Endothelial cell of umbilical vein (primary cell): ENCODE measurements around the gene GRK5. TPM values are rescaled to one million over a fixed set of nuclear protein-coding genes. Genes with fewer than 3 reads are reported as not detected.

Source experiments
- BruUV-seq: library from RNA; stranded (reverse); fragments of 400-500 nt; replicated peaks from 2 replicates; lab custom pipeline; 2021; lab: Mats Ljungman, UMichigan
- CTCF ChIA-PET: fragments of 300-600, 350-600 bp; sonication (Branson Sonifier 250); formaldehyde crosslinking; loops from one replicate; lab custom pipeline; 2021; ENCODE audit warnings: antibody characterized with exemption, inconsistent platforms; lab: Charles Lee
- POLR2A ChIA-PET: fragments of 300-600, 350-600 bp; sonication (Branson Sonifier 250); formaldehyde crosslinking; loops from one replicate; lab custom pipeline; 2021; ENCODE audit warnings: antibody characterized with exemption, inconsistent platforms; lab: Charles Lee
- DNase-seq: peaks from one replicate; pipeline ENCODE4 v3.0.0-alpha.2; 2011; ENCODE audit warnings: low read depth, low spot score
- FAIRE-seq: peaks from 2 replicates; lab custom pipeline; 2011; peaks lifted over from hg19 to GRCh38; lab: Jason Lieb, UNC
- H2AFZ ChIP-seq: 2 replicates; pipeline ENCODE4 v1.6.0; 2012; ENCODE audit warnings: low read depth, low read length, control low read depth, inconsistent platforms
- H3K27ac ChIP-seq: 2 replicates; pipeline ENCODE4 v1.5.1; 2011; ENCODE audit warnings: low read depth, mild to moderate bottlenecking, control low read depth, low read length, moderate library complexity; ENCODE audit not compliant: insufficient read depth
- H3K27me3 ChIP-seq, 2 experiments: 2 replicates each; pipeline versions ENCODE4 v1.6.0 to v1.6.1; 2011; ENCODE audit warnings: low read length in 2 of 2, mixed read lengths in 1 of 2; ENCODE audit not compliant: control insufficient read depth in 2 of 2, insufficient read depth in 2 of 2
- H3K36me3 ChIP-seq, 2 experiments: 2 replicates in 1 of 2; 3 replicates in 1 of 2; pipeline ENCODE4 v1.5.1; 2011; ENCODE audit warnings: low read length in 2 of 2, mild to moderate bottlenecking in 1 of 2, moderate library complexity in 1 of 2; ENCODE audit not compliant: control insufficient read depth in 2 of 2, insufficient read depth in 2 of 2; ENCODE audit errors: extremely low read depth in 1 of 2
- H3K4me1 ChIP-seq: 3 replicates; pipeline ENCODE4 v1.5.1; 2011; ENCODE audit warnings: mild to moderate bottlenecking, low read length; ENCODE audit not compliant: control insufficient read depth, insufficient read depth; ENCODE audit errors: extremely low read depth
- H3K4me2 ChIP-seq: 2 replicates; pipeline ENCODE4 v1.6.1; 2011; ENCODE audit warnings: low read length, control low read depth, mixed read lengths; ENCODE audit not compliant: insufficient read depth
- H3K4me3 ChIP-seq, 3 experiments: fragments of 200-600 bp in 1 of 3; sonication (generic), shearing (Covaris generic) in 1 of 3; replicated peaks in 1 of 3; 2 replicates each; pipeline ENCODE4 v1.5.1; 2011 to 2016; ENCODE audit warnings: control low read depth in 3 of 3, low read length in 3 of 3, mild to moderate bottlenecking in 2 of 3, inconsistent platforms in 1 of 3, low read depth in 1 of 3, moderate library complexity in 1 of 3; ENCODE audit not compliant: insufficient read depth in 1 of 3
- H3K79me2 ChIP-seq: 2 replicates; pipeline ENCODE4 v1.6.0; 2012; ENCODE audit warnings: low read length, inconsistent platforms; ENCODE audit not compliant: control insufficient read depth, insufficient read depth
- H3K9ac ChIP-seq: replicated peaks from 2 replicates; pipeline ENCODE3; 2011; ENCODE audit warnings: low read length, control low read depth; ENCODE audit not compliant: insufficient read depth; ENCODE audit errors: extremely low read depth
- H3K9me1 ChIP-seq: replicated peaks from 3 replicates; pipeline ENCODE4 v1.6.0; 2011; ENCODE audit warnings: mild to moderate bottlenecking, low read length; ENCODE audit not compliant: control insufficient read depth, insufficient read depth; ENCODE audit errors: extremely low read depth
- H3K9me3 ChIP-seq: replicated peaks from 2 replicates; pipeline ENCODE4 v1.5.1; 2012; ENCODE audit warnings: low read length, inconsistent platforms; ENCODE audit not compliant: control insufficient read depth, insufficient read depth
- H4K20me1 ChIP-seq: replicated peaks from 2 replicates; pipeline ENCODE3; 2011; ENCODE audit warnings: mild to moderate bottlenecking, low read length; ENCODE audit not compliant: control insufficient read depth, insufficient read depth; ENCODE audit errors: extremely low read depth
- EZH2 ChIP-seq: IDR thresholded peaks from 2 replicates; pipeline ENCODE4 v1.6.1; 2012; ENCODE audit warnings: borderline replicate concordance, low read depth, mild to moderate bottlenecking, moderate library complexity, low read length, inconsistent platforms; ENCODE audit not compliant: severe bottlenecking
- FOS ChIP-seq: IDR thresholded peaks from 2 replicates; pipeline ENCODE4 v1.6.1; 2011; ENCODE audit warnings: mild to moderate bottlenecking, low read length, moderate library complexity, borderline replicate concordance; ENCODE audit not compliant: insufficient read depth
- GATA2 ChIP-seq: IDR thresholded peaks from 2 replicates; pipeline ENCODE4 v1.7.0; 2011; ENCODE audit warnings: low read depth, mild to moderate bottlenecking, moderate library complexity, mixed read lengths, low read length; ENCODE audit not compliant: insufficient read length, insufficient read depth
- JUN ChIP-seq: IDR thresholded peaks from 2 replicates; pipeline ENCODE4 v1.6.1; 2011; ENCODE audit warnings: borderline replicate concordance, low read depth; ENCODE audit not compliant: insufficient read length, insufficient read depth
- MYC ChIP-seq: IDR thresholded peaks from one replicate; pipeline ENCODE4 v1.6.1; 2011; ENCODE audit warnings: mild to moderate bottlenecking, low read depth, low read length
- POLR2A ChIP-seq: IDR thresholded peaks from 2 replicates; pipeline ENCODE4 v1.6.1; 2012; ENCODE audit warnings: low read depth, mild to moderate bottlenecking, control low read depth, low read length
- POLR2AphosphoS5 ChIP-seq: IDR thresholded peaks from 2 replicates; pipeline ENCODE4 v1.6.1; 2012; ENCODE audit warnings: low read depth, mild to moderate bottlenecking, control low read depth, low read length, moderate library complexity; ENCODE audit not compliant: insufficient read depth
- dilution Hi-C: fragments of 300-500 bp; cut with MboI; formaldehyde crosslinking; loops from one replicate; pipeline ENCODE4 v1.15.0; 2019; ENCODE audit warnings: low sequenced_read_pairs; ENCODE audit not compliant: extremely low pct_ligation_motif_present
- intact Hi-C: fragments of 100-400 bp; cut with micrococcal nuclease; formaldehyde crosslinking; loops from one replicate; pipeline ENCODE4 v1.10.0; 2022
- polyA plus RNA-seq, 4 experiments: library from polyadenylated mRNA; depleted of rRNA in 3 of 4; stranded (reverse) in 3 of 4; unstranded in 1 of 4; fragments of >200 nt; gene quantifications; 2 replicates each; pipeline versions ENCODE4 v1.2.1 to v1.2.3, GENCODE V29; 2011 to 2012; ENCODE audit warnings: missing spikeins in 1 of 4
- total RNA-seq: library from RNA; stranded (reverse); gene quantifications from 2 replicates; pipeline ENCODE4 v1.2.3, GENCODE V29; 2021
- TF ChIP-seq, protein P1 (sequence below): IDR thresholded peaks from 2 replicates; pipeline ENCODE4 v1.6.1; 2011; ENCODE audit not compliant: insufficient read depth, insufficient read length
- TF ChIP-seq, protein P2 (sequence below), 2 donors: IDR thresholded peaks; 1 replicate in 1 of 2; 2 replicates in 1 of 2; pipeline ENCODE4 v1.5.1; 2011; ENCODE audit warnings: low read length in 2 of 2, mild to moderate bottlenecking in 2 of 2, moderate library complexity in 2 of 2, control low read depth in 1 of 2, inconsistent platforms in 1 of 2, low read depth in 1 of 2; ENCODE audit not compliant: insufficient read depth in 1 of 2; ENCODE audit errors: extremely low read depth in 1 of 2

The GRK5 gene
- total and polyA plus RNA-seq, 2 donors (not counting 3 experiments of a cell fraction or from before 2014, with no cell fraction given): 13.1 to 29.5 TPM

DNA sequence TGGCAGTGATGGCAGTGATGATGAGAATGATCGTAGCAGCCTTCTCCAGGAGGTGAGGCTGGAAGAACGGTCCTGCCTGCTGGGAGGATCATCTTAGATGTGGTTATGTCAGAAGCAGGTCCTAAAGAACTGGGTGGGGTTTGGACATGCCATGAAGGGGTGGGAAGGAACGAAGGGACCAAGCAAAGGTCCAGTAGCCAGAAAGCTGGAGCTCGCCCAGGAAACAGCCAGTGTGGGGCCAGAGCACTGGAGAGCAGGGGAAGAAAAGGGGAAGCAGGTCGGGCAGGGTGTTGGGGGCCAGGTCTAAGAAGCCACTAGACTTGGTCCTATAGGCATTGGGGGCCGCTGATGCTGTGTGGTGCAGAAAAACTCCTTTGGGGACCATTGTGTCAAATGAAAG is 207.8 kb downstream of the GRK5 start:
- no peak overlapping the region for H3K9ac ChIP-seq
- peaks cover 14% of the 10 kb centered on the region for H3K4me1 ChIP-seq
- DNase-seq: no peak
- no peaks in the 10 kb centered on the region for H3K9me3 ChIP-seq
- dilution Hi-C loops (no loop called here), intact Hi-C loops (no loop called here)
- H3K36me3 ChIP-seq: no peaks in the 10 kb centered on the region
- H3K79me2 ChIP-seq: no peaks in the 10 kb centered on the region
- H2AFZ ChIP-seq: no peak overlapping the region
- POLR2A ChIA-PET: no interaction called here
- H3K27me3 ChIP-seq: no peaks in the 10 kb centered on the region
- no peaks in the 10 kb centered on the region for H4K20me1 ChIP-seq
- no peak overlapping the region for H3K4me3 ChIP-seq
- H3K4me2 ChIP-seq: no peak overlapping the region
- no peak for FAIRE-seq
- TF ChIP-seq, protein P1, sequence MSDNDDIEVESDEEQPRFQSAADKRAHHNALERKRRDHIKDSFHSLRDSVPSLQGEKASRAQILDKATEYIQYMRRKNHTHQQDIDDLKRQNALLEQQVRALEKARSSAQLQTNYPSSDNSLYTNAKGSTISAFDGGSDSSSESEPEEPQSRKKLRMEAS: no peak
- TF ChIP-seq EZH2 (no peak), POLR2AphosphoS5 (no peak), GATA2 (no peak), FOS (no peak), POLR2A (no peak), JUN (no peak), MYC (no peak)
- TF ChIP-seq, protein P2, sequence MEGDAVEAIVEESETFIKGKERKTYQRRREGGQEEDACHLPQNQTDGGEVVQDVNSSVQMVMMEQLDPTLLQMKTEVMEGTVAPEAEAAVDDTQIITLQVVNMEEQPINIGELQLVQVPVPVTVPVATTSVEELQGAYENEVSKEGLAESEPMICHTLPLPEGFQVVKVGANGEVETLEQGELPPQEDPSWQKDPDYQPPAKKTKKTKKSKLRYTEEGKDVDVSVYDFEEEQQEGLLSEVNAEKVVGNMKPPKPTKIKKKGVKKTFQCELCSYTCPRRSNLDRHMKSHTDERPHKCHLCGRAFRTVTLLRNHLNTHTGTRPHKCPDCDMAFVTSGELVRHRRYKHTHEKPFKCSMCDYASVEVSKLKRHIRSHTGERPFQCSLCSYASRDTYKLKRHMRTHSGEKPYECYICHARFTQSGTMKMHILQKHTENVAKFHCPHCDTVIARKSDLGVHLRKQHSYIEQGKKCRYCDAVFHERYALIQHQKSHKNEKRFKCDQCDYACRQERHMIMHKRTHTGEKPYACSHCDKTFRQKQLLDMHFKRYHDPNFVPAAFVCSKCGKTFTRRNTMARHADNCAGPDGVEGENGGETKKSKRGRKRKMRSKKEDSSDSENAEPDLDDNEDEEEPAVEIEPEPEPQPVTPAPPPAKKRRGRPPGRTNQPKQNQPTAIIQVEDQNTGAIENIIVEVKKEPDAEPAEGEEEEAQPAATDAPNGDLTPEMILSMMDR (IDR thresholded peaks at IDR 0.05; ENCODE audit: extremely low read depth in 1 of 2, insufficient read depth in 1 of 2, low read depth in 1 of 2, low read length in 2 of 2): no peak
- no peak overlapping the region for H3K27ac ChIP-seq
- no peaks in the 10 kb centered on the region for H3K9me1 ChIP-seq
- no TSS peak for BruUV-seq
- CTCF ChIA-PET: interaction anchor here (1.0 to 3.2 kb wide), 6 partner anchors 19 to 216 kb away, joined by 3 to 29 read pairs (median 10); partner anchors contain the start of gene GRK5
